HepG2 (cell line): ENCODE results near the gene TEX261. TPM values are rescaled to one million over a fixed set of nuclear protein-coding genes. Genes with fewer than 3 reads are reported as not detected.
A peak's percentile ranks its signal among the peaks of the same experiment; 100 is the strongest.

Source experiments
- BCL6 ChIP-seq: IDR thresholded peaks from 2 replicates; pipeline ENCODE4 v1.6.1; 2016; ENCODE audit warnings: missing genetic modification reagents, missing compliant biosample characterization
- IKZF5 ChIP-seq: IDR thresholded peaks from 2 replicates; pipeline ENCODE4 v1.6.1; 2018; ENCODE audit warnings: missing genetic modification reagents, mild to moderate bottlenecking, missing compliant biosample characterization
- KLF11 ChIP-seq: IDR thresholded peaks from 2 replicates; pipeline ENCODE4 v1.6.1; 2016; ENCODE audit warnings: missing compliant biosample characterization
- YEATS2 ChIP-seq: sonication (generic); formaldehyde crosslinking; IDR thresholded peaks from 2 replicates; pipeline ENCODE4 v1.4.0; 2020; ENCODE audit warnings: missing genetic modification reagents, borderline replicate concordance
- ZNF292 ChIP-seq: sonication (generic); formaldehyde crosslinking; IDR thresholded peaks from 2 replicates; pipeline ENCODE4 v1.8.1; 2022; ENCODE audit warnings: mild to moderate bottlenecking, low read depth, missing genetic modification reagents, borderline replicate concordance
- ZNF460 ChIP-seq: sonication (generic); formaldehyde crosslinking; IDR thresholded peaks from 2 replicates; pipeline ENCODE4 v1.5.1; 2020; ENCODE audit warnings: missing genetic modification reagents, mild to moderate bottlenecking, borderline replicate concordance
- ZSCAN20 ChIP-seq: sonication (generic); formaldehyde crosslinking; IDR thresholded peaks from 2 replicates; pipeline ENCODE4 v1.4.0; 2020; ENCODE audit warnings: missing genetic modification reagents, mild to moderate bottlenecking, borderline replicate concordance
- polyA plus RNA-seq, 8 experiments: library from polyadenylated mRNA; depleted of rRNA in 3 of 8; stranded (reverse) in 7 of 8; unstranded in 1 of 8; fragments of >200 nt; fragmentation: Illumina TruSeq in 4 of 8; extraction: Trizol in 4 of 8; gene quantifications; 2 replicates each; pipeline versions ENCODE4 v1.2.1 to v1.2.3, GENCODE V29; 2011 to 2016; ENCODE audit warnings: low read depth in 4 of 8, missing spikeins in 1 of 8, mixed read lengths in 1 of 8; ENCODE audit not compliant: insufficient read depth in 1 of 8
- total RNA-seq, 5 experiments: library from RNA; depleted of rRNA; stranded (reverse); fragments of >200 nt; fragmentation: Illumina TruSeq; extraction: Trizol; gene quantifications; 2 replicates each; pipeline ENCODE4 v1.2.3, GENCODE V29; 2016; ENCODE audit warnings: low read depth in 1 of 5
- TF ChIP-seq, protein P1 (sequence below): sonication (generic); formaldehyde crosslinking; IDR thresholded peaks from 2 replicates; pipeline ENCODE4 v1.5.0; 2020; ENCODE audit warnings: mild to moderate bottlenecking, missing genetic modification reagents
- TF ChIP-seq, protein P2 (sequence below): sonication (generic); formaldehyde crosslinking; IDR thresholded peaks from 2 replicates; pipeline ENCODE4 v1.4.0; 2020; ENCODE audit warnings: mild to moderate bottlenecking, missing genetic modification reagents
- TF ChIP-seq, protein P3 (sequence below): sonication (generic); formaldehyde crosslinking; IDR thresholded peaks from 2 replicates; pipeline ENCODE4 v1.5.0; 2020; ENCODE audit warnings: missing genetic modification reagents, mild to moderate bottlenecking, borderline replicate concordance
- TF ChIP-seq, protein P4 (sequence below): sonication (generic); formaldehyde crosslinking; IDR thresholded peaks from 2 replicates; pipeline ENCODE4 v1.8.1; 2023; ENCODE audit warnings: mild to moderate bottlenecking, moderate library complexity, missing genetic modification reagents
- TF ChIP-seq, protein P5 (sequence below): sonication (generic); formaldehyde crosslinking; IDR thresholded peaks from 2 replicates; pipeline ENCODE4 v1.4.0; 2020; ENCODE audit warnings: mild to moderate bottlenecking, missing genetic modification reagents, borderline replicate concordance
- TF ChIP-seq, protein P6 (sequence below): sonication (generic); formaldehyde crosslinking; IDR thresholded peaks from 2 replicates; pipeline ENCODE4 v1.5.1; 2020; ENCODE audit warnings: missing genetic modification reagents, mild to moderate bottlenecking, borderline replicate concordance

The TEX261 gene
- total and polyA plus RNA-seq, 2 of the 13 experiments (the other 11 are each of a cell fraction or from before 2014, with no cell fraction given), result 43.8 to 78.7 TPM

GRCh38 chr2:70948337-70949003 is 46.2 kb downstream of the TEX261 start (continued):
- TF ChIP-seq, protein P1, sequence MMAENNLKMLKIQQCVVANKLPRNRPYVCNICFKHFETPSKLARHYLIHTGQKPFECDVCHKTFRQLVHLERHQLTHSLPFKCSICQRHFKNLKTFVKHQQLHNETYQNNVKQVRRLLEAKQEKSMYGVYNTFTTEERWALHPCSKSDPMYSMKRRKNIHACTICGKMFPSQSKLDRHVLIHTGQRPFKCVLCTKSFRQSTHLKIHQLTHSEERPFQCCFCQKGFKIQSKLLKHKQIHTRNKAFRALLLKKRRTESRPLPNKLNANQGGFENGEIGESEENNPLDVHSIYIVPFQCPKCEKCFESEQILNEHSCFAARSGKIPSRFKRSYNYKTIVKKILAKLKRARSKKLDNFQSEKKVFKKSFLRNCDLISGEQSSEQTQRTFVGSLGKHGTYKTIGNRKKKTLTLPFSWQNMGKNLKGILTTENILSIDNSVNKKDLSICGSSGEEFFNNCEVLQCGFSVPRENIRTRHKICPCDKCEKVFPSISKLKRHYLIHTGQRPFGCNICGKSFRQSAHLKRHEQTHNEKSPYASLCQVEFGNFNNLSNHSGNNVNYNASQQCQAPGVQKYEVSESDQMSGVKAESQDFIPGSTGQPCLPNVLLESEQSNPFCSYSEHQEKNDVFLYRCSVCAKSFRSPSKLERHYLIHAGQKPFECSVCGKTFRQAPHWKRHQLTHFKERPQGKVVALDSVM, result 0 out of 2 replicates have a peak, but pooled peaks have one; percentile 21
- TF ChIP-seq ZNF292 (peak; percentile 19; the same call in 1 of the 2 replicates), YEATS2 (0 out of 2 replicates have a peak, but pooled peaks have one; percentile 27), KLF11 (peak; percentile 50; the same call in 1 of the 2 replicates), BCL6 (CRISPR knock-in tag) (no peak), IKZF5 (CRISPR knock-in tag) (no peak; the same call in 1 of the 2 replicates), ZNF460 (no peak), ZSCAN20 (CRISPR knock-in tag) (peak; percentile 57; the same call in 1 of the 2 replicates)
- TF ChIP-seq, protein P2, sequence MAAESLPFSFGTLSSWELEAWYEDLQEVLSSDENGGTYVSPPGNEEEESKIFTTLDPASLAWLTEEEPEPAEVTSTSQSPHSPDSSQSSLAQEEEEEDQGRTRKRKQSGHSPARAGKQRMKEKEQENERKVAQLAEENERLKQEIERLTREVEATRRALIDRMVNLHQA (CRISPR knock-in tag), result no peak
- TF ChIP-seq, protein P3, sequence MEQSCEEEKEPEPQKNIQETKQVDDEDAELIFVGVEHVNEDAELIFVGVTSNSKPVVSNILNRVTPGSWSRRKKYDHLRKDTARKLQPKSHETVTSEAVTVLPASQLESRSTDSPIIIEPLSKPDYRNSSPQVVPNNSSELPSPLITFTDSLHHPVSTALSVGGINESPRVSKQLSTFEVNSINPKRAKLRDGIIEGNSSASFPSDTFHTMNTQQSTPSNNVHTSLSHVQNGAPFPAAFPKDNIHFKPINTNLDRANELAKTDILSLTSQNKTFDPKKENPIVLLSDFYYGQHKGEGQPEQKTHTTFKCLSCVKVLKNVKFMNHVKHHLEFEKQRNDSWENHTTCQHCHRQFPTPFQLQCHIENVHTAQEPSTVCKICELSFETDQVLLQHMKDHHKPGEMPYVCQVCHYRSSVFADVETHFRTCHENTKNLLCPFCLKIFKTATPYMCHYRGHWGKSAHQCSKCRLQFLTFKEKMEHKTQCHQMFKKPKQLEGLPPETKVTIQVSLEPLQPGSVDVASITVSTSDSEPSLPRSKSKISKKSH (CRISPR knock-in tag), result 0 out of 2 replicates have a peak, but pooled peaks have one; percentile 70
- TF ChIP-seq, protein P4, sequence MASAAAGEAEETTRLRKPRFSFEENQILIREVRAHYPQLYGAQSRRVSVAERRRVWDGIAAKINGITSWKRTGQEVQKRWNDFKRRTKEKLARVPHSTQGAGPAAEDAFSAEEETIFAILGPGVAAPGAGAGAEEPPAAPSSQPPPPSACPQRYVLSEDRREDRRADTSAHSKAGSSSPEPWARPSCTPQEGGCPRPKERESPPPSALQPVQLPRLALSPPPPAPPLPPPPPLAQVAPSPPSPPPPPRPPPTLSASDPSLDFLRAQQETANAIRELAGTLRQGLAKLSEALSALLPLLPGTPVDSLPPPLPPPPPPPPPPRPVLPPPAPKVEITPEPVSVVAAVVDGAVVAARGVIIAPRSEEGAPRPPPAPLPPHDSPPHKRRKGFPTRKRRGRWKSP, result no peak
- TF ChIP-seq, protein P5, sequence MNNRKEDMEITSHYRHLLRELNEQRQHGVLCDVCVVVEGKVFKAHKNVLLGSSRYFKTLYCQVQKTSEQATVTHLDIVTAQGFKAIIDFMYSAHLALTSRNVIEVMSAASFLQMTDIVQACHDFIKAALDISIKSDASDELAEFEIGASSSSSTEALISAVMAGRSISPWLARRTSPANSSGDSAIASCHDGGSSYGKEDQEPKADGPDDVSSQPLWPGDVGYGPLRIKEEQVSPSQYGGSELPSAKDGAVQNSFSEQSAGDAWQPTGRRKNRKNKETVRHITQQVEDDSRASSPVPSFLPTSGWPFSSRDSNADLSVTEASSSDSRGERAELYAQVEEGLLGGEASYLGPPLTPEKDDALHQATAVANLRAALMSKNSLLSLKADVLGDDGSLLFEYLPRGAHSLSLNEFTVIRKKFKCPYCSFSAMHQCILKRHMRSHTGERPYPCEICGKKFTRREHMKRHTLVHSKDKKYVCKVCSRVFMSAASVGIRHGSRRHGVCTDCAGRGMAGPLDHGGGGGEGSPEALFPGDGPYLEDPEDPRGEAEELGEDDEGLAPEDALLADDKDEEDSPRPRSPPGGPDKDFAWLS (CRISPR knock-in tag), result peak; percentile 90; the same call in 1 of the 2 replicates
- TF ChIP-seq, protein P6, sequence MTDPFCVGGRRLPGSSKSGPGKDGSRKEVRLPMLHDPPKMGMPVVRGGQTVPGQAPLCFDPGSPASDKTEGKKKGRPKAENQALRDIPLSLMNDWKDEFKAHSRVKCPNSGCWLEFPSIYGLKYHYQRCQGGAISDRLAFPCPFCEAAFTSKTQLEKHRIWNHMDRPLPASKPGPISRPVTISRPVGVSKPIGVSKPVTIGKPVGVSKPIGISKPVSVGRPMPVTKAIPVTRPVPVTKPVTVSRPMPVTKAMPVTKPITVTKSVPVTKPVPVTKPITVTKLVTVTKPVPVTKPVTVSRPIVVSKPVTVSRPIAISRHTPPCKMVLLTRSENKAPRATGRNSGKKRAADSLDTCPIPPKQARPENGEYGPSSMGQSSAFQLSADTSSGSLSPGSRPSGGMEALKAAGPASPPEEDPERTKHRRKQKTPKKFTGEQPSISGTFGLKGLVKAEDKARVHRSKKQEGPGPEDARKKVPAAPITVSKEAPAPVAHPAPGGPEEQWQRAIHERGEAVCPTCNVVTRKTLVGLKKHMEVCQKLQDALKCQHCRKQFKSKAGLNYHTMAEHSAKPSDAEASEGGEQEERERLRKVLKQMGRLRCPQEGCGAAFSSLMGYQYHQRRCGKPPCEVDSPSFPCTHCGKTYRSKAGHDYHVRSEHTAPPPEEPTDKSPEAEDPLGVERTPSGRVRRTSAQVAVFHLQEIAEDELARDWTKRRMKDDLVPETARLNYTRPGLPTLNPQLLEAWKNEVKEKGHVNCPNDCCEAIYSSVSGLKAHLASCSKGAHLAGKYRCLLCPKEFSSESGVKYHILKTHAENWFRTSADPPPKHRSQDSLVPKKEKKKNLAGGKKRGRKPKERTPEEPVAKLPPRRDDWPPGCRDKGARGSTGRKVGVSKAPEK (CRISPR knock-in tag), result peak; percentile 97
